ENCODE results near the gene ZSCAN10. TPM values are rescaled to one million over a fixed set of nuclear protein-coding genes. Genes with fewer than 3 reads are reported as not detected.
A peak's percentile ranks its signal among the peaks of the same experiment; 100 is the strongest.
"Not testable (repeated sequence)": the region's sequence is repeated elsewhere in the genome, so short reads cannot be mapped to it uniquely, and the experiment has no call there.

ZSCAN10 gene
- total RNA-seq, 3 donors from 2014 or later (not counting 1 experiment from before 2014, with no cell fraction given) = 0.65 to 0.96 (median 0.77) TPM

DNA sequence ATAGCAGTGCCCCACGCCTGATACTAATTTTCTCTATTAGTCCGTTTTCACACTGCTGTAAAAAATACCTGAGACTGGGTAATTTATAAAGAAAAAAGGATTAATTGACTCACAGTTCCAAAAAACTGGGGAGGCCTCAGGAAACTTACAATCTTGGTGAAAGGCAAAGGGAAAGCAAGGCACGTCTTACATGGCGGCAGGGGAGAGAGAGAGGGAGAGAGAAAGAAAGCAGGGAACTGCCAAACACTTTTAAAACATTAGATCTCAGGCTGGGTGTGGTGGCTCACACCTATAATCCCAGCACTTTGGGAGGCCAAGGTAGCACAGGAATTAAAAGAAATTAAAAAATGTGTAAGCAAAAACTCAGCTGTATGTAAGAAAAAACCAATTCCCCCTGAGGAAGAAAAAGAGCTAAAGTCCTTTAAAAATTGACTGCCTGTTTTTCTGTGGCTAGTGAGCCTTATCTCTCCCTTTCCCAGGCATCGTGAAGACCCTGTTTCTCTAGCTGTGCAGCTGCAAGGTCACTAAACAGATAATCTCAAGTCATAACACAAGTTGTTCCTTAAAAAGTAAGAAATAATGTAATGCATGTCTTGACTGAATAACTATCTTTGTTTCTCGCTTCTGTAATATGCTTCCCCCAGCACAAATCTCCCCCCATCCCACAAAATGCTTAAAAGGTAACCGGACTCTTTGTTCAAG lies 14.0 kb downstream of the ZSCAN10 start:
- Mint-ChIP-seq H3K36me3 (no peaks in the 10 kb centered on the region), H3K27ac (peak overlapping the region; percentile 38 to 65), H3K9me3 (no peaks in the 10 kb centered on the region), H3K4me1 (peaks cover 43 to 61% of the 10 kb centered on the region in 2 donors), H3K4me3 (peak overlapping the region; percentile 8), H3K27me3 (ENCODE audit: low read depth in 2 of 2) (no peaks in the 10 kb centered on the region)
- no peak overlapping the region for H3K27ac ChIP-seq (ENCODE audit: low read length)
- H3K36me3 ChIP-seq (ENCODE audit: control insufficient read depth, insufficient read depth, low read length) = no peaks in the 10 kb centered on the region
- intact Hi-C loops (cut with micrococcal nuclease) = no loop called here
- no peak for ATAC-seq
- TF ChIP-seq CTCF (IDR thresholded peaks at IDR 0.05) = no peak
- H3K27me3 ChIP-seq (ENCODE audit: control insufficient read depth, insufficient read depth, low read length) = no peaks in the 10 kb centered on the region
- 96% methylated on average over 6 of the region's 7 CpGs for WGBS (ENCODE audit: insufficient coverage)
- peaks cover under 1% of the 10 kb centered on the region for H3K9me3 ChIP-seq (ENCODE audit: control insufficient read depth, insufficient read depth, low read length)
- DNase-seq = no peak
- H3K4me3 ChIP-seq (ENCODE audit: low read length) = no peak overlapping the region
- H3K4me1 ChIP-seq (ENCODE audit: control insufficient read depth, insufficient read depth, low read length) = peaks cover 59% of the 10 kb centered on the region

DNA sequence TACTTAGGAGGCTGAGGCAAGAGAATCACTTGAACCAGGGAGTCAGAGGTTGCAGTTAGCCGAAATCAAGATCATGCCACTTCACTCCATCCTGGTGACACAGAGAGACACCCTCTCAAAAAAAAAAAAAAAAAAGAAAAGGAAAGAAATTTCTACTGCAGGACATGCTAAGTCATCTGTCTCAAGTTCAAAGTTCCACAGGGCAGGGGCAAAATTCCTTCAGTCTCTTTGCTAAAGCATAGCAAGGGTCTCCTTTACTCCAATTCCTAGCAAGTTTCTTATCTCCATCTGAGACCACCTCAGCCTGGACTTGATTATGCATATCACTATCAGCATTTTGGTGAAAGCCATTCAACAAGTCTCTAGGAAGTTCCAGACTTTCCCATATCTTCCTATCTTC lies 14.6 kb downstream of the ZSCAN10 start:
- Mint-ChIP-seq H3K27me3 (ENCODE audit: low read depth in 2 of 2) (no peaks in the 10 kb centered on the region), H3K36me3 (no peaks in the 10 kb centered on the region), H3K27ac (peak overlapping the region; percentile 38 to 65), H3K9me3 (no peaks in the 10 kb centered on the region), H3K4me3 (no peak overlapping the region), H3K4me1 (peaks cover 49 to 68% of the 10 kb centered on the region in 2 donors)
- Histone ChIP-seq H3K4me3 (ENCODE audit: low read length) (no peak overlapping the region), H3K4me1 (ENCODE audit: control insufficient read depth, insufficient read depth, low read length) (peaks cover 62% of the 10 kb centered on the region), H3K27me3 (ENCODE audit: control insufficient read depth, insufficient read depth, low read length) (no peaks in the 10 kb centered on the region), H3K36me3 (ENCODE audit: control insufficient read depth, insufficient read depth, low read length) (no peaks in the 10 kb centered on the region), H3K9me3 (ENCODE audit: control insufficient read depth, insufficient read depth, low read length) (peaks cover 2% of the 10 kb centered on the region), H3K27ac (ENCODE audit: low read length) (no peak overlapping the region)
- TF ChIP-seq CTCF (IDR thresholded peaks at IDR 0.05) = no peak
- intact Hi-C loops (cut with micrococcal nuclease) = no loop called here
- WGBS (ENCODE audit: insufficient coverage) = 100% methylated on average over 1 of the region's 1 CpG
- ATAC-seq (no peak), DNase-seq (no peak)

- intact Hi-C loops (cut with micrococcal nuclease); H3K36me3 Mint-ChIP-seq: not testable (repeated sequence)
- H3K27ac Mint-ChIP-seq = peak overlapping the region in 1 of 2 donors; percentile 65
Measured at GRCh38 chr16:3083408-3083807, 15.7 kb downstream of the ZSCAN10 start.

GRCh38 chr16:3081957-3082356 lies 17.1 kb downstream of the ZSCAN10 start:
- H3K27ac Mint-ChIP-seq; H3K9me3 ChIP-seq (ENCODE audit: control insufficient read depth, insufficient read depth, low read length); intact Hi-C loops (cut with micrococcal nuclease); H3K4me3 Mint-ChIP-seq; H3K36me3 Mint-ChIP-seq; H3K27me3 Mint-ChIP-seq (ENCODE audit: low read depth in 2 of 2); DNase-seq; H3K36me3 ChIP-seq (ENCODE audit: control insufficient read depth, insufficient read depth, low read length); ATAC-seq; H3K4me3 ChIP-seq (ENCODE audit: low read length); H3K9me3 Mint-ChIP-seq; H3K27me3 ChIP-seq (ENCODE audit: control insufficient read depth, insufficient read depth, low read length); H3K27ac ChIP-seq (ENCODE audit: low read length): not testable (repeated sequence)
- H3K4me1 ChIP-seq (ENCODE audit: control insufficient read depth, insufficient read depth, low read length) = peaks cover 61% of the 10 kb centered on the region
- H3K4me1 Mint-ChIP-seq = peaks cover 53 to 70% of the 10 kb centered on the region in 2 donors
- 98% methylated on average over 13 of the region's 13 CpGs for WGBS (ENCODE audit: insufficient coverage)

More at GRCh38 chr16:3083408-3083807, 15.7 kb downstream of the ZSCAN10 start:
- H3K36me3 ChIP-seq (ENCODE audit: control insufficient read depth, insufficient read depth, low read length); H3K9me3 ChIP-seq (ENCODE audit: control insufficient read depth, insufficient read depth, low read length); DNase-seq; H3K27me3 ChIP-seq (ENCODE audit: control insufficient read depth, insufficient read depth, low read length); H3K27ac ChIP-seq (ENCODE audit: low read length); ATAC-seq; H3K4me3 ChIP-seq (ENCODE audit: low read length); H3K27me3 Mint-ChIP-seq (ENCODE audit: low read depth in 2 of 2); H3K4me3 Mint-ChIP-seq; H3K9me3 Mint-ChIP-seq: not testable (repeated sequence)
- peaks cover 61% of the 10 kb centered on the region for H3K4me1 ChIP-seq (ENCODE audit: control insufficient read depth, insufficient read depth, low read length)
- 98% methylated on average over 8 of the region's 8 CpGs for WGBS (ENCODE audit: insufficient coverage)
- peaks cover 52 to 70% of the 10 kb centered on the region in 2 donors for H3K4me1 Mint-ChIP-seq

Data from natural killer cell (primary cell).